ENCODE results near the gene ITGA11. TPM values are rescaled to one million over a fixed set of nuclear protein-coding genes. Genes with fewer than 3 reads are reported as not detected.

The ITGA11 gene
- total RNA-seq, 1 donor from 2014 or later, result 0.48 TPM

DNA sequence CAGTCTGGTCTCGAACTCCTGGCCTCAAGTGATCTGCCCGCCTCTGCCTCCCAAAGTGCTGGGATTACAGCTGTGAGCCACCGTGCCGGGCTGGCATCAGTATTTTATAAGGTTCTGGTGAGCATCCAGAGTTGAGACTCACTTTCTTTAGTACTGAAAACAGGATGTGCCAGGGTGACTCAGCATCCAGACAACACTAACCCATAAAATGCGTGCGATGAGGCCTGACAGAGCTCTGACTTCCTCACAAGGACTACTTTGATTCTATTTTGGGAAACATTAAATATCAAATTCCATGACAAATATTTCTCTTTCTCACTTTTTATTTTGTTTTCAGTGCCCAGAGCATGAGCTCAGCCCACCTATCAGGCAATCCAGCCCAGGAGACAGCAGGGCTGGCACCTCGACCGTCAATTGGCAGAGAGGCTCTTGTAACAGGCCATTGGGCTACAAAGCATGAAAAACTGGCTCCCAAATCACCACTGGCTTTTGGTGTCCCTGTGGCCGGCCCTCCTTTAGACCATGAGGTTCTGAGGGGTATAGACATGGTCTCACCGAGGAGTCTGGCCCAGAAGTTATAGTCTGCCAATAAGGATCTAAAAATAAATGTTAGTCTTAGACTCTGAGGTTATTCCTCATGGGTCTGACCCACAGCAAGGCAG, 79.4 kb downstream of the ITGA11 start:
- ATAC-seq, result peak; percentile 65

DNA sequence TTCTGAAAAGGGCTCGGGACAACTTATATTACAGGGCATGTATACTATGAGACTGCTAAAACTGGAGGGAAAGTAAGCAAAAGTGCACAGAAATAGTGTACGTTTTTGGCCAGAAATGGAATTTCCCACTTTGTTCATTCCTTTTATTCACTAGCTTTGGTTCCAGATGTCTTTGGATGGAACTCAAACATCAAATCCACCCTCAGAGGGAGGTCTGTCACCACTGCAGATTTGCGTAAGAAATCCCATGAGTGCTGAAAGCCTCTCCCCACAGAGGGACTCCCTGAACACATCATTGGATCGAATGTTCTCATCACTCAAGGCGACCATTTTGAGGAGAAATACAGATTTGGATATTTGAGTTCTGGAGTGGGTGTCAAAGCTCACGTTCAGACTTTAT, 82.8 kb downstream of the ITGA11 start:
- ATAC-seq, result no peak

DNA sequence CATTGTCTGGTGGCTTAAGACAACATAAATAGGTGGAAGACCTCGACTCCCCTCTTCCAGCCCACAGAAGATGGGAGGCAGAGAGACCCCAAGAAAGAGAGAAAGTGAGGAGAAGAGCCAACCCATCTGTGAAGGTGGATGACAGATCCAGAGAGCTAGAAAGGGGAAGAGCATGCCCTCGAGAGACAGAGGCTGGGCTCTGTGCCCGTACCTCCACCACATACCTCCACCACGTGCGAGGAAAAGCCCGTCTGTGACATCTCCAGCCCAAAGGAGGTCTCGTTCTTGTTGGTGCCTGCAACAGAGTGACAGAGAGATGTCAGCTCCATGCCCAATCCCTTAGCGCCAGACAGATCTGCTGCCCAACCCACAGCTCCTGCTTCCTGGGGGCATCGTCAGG, 83.4 kb downstream of the ITGA11 start:
- no peak for ATAC-seq

DNA sequence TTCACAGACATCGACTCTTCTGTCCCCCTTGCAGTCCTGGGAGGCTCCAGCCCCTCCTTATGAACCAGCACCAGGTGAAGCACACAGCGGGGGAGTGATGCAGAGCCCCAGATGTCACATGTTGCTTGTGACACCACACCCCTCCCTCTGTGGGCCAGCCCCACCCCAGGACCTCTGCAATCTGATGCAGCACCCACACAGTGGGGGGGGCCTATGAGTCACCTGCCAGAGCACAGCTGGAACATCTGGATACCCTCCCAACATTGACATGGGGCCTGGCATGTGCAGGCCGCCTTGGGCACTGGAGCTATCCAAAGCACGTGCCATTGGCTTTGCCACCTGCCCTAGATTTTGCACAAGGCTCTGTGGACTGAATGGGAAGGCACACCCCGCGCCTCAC, 83.9 kb downstream of the ITGA11 start:
- ATAC-seq, result no peak

DNA sequence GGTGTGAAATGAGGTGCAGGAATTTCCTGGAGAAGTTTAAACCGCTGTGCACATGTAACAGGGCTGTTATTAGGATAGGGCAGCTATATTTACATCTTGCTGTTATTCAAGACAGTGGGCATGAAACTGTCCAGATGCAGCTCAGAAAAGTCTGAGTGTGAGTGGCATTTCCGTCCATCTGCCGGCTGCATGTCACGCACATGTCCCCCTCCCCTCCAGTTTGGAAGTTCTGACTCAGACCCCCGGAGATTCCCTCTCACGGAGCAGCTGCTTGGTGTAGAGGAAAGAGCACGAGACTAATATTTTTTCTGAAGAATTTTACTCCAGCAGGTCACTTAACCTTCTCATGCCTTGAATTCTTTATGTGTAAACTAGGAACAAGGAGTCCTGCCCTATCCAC, 84.6 kb downstream of the ITGA11 start:
- no peak for ATAC-seq

DNA sequence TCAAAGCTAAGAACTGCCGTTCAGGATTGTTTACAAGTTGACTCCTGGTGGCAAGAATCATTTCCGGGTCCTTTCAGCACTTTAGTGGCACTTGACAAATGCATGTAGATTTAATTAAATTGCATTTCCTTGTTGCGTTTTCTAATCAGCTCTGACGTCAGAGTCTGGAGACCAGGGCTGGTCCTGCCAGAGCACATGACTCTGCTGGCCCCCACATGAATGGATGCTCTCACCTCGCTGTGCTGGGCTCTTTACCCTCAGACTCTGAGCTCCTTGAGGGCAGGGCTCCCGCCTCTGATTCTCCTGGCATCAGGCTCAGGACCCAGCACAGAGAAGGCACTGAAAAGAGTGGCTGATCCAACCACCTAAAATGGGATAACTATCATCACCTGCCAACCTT, 85.0 kb downstream of the ITGA11 start:
- no peak for ATAC-seq

DNA sequence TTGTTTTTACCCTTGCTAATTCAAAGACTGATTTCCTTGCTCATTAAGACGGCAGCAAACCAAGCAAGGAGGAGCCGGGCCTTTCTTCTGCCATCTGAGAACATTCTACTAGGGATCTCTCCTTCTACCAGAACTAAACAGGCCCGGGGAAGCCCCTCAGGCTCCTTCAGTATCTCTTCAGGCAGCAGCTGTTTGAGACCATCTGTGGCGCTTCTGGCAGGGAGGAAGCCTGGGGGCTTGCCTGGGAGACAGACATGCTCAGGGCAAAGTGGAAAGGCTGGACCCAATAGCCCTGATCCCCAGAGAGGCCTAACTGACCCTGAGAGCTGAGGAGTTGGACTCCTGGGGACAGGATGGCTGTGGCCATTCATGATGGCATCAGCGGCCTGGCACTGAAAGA, 86.5 kb downstream of the ITGA11 start:
- ATAC-seq, result no peak

DNA sequence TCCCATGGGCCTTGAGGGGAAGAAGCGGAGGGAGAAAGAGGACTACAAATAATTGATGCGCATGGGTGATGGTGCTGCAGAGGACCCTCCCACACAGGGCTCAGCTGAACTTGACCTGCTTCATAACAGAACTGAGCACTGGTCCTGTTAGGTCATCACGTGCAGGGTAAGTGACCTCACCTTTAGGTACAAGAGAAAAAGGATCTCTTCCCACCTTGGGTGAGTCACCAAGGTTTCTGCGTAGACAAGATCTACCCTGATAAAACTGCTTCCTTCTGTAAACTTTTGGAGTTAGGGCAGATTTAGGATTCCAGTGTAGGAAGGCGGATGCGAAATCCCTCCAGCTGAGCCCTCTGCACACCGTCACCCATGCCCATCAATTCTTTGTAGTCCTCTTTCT, 87.4 kb downstream of the ITGA11 start:
- ATAC-seq, result no peak

DNA sequence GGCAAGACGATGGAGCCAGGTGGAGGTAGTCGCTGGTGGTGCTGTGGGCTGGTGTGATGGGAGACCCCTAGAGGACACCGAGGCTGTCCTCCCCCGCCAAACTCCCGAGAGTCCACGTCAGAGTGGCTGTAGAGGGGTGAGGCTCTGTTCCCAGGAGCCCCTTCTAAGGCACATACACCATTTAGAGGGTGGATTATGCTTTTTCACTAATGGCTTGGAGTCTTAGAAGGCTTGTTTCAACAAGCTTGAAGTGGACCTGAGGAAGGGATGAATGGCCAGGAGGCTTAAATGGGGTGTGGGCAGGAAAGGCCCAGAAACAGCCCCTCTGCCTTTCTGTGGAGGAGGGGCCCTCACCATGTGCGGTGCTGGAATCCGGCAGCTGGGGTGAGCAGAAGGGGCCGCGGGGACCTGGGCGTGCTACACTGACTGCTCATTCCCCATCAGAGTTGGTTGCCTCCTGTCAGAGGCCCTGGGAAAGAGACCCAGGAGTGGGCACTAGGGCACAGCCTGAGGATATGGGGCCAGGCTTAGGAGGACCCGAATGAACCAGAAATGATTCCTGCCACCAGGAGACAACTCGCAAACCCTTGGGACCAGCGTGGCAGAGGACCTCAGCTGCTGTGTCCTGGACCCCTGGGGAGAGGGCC, 88.3 kb downstream of the ITGA11 start:
- no peak for ATAC-seq

DNA sequence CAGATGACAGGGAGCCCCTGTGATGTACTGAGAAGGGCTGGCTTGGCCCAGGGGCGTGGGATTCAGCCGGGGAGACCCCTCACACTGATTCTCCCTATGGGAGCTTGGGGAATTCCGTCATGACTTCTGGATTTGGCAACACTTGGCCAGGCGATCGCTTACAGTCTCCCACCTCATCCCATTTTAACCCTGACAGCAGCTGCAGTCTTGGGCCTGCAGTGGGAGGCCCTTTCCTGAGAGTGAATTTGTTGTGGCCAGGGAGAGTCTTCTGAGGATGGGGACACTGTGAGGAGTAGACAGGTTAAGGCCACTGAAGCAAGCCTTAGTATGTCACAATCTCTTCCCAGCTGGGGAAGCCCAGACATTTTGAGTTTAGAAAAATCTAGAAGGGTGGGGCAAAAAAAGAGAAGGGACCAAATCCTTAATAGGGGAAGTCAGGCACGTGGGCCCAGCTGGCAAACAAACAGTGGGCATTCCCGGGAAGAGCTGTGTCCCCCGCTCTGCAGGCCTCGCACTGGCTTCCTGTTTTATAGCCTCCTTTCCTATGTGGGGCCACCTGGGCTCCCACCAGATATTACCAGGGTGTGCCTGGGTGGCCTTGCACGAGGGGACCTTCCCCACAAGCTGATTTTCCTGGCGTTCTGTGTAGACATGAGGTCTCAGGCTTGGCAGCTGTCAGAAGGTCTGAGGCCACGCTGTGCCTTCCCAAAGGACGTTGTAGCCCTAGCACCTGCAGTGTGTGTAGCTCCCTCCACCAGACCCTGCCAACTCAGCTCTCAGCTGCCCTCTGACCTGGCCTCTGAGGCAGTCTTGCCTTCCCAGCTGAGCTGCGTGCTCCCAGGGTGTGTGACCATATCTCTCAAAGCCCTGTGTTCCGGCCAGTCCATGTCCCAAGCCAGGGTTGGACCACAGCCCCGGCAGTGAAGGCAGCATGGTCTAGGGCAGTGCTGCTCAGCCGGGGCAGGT, 89.9 kb downstream of the ITGA11 start:
- peak; percentile 6 for ATAC-seq

DNA sequence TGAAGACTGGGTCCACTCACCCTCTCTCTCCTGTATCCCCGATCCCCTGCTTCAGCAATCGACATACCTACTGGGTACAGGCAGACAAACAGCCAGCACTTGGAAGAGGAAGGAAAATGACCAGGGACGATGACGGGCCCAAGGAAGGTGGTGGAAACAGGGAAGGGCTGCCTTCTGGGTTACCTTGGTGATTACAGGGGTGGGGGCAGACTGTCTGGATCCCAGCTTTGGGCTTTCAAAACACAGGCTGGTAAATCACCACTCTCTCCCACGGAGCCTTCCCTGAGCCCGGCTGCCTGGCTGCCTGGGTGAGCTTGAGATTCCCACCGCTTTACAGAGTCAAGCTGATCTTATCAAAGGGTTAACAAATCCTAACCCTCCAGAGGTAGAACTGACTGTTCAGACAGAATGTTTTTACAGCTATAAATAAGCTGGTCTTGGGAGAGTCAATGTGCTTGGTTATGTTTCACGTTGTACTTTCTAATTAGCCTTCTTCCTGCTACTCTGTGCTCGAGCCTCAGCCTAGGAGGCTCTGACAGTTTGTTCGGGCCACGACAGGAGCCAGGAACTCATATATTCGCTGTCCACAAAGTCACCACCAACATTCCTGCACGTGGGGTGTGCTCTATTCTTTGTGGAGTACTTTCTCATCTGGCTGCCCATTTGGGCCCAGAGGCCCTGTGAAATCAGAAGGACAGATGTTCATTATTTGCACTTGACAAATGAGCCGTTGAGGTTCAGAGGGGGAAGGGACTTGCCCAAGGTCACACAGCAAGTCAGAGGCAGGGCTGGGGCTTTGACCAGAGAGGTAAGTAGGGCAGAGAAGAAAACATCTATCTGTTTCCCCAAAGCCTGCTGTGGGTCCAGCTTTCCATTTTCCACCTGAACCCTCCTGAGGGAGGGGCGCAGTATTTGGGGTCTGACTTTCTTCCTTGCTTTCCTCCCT, 91.0 kb downstream of the ITGA11 start:
- no peak for ATAC-seq

DNA sequence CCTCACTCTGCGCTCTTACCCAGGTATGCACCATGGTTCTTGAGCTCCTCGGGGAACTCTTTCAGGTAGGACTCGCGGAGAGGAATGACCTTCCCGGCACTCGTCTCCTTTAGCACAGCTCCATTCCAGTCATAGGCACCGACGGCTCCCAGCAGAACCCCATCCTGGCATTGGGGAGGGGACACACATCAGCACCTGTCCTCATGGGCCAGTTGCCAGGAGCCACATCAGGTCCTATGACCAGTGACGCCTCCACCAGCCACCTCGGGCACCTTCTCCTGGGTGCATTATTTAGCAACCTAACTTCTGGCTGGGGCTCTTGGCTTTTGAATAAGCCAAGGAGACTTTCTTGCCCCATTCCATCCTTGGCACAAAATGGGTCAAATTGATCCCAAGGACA, 92.5 kb downstream of the ITGA11 start:
- ATAC-seq, result no peak

DNA sequence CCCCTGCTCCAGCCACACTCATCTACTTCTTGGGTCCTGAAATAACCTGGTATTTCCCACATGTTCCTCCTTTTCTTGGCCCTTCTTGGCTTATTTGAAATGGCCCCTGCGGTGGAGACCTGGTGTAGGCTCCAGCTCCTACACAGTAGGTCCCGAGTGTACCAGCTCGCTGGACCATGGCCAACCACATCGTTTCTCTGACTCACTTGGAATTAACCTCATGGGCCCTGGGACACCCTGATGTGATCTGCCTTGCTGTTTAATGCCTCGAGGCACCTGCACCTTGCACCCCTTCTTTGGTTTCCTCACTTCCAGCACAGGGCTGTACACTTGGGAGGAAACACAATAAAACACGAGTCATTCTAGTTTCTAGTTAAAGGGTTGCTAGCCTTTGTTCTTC, 94.1 kb downstream of the ITGA11 start:
- no peak for ATAC-seq

DNA sequence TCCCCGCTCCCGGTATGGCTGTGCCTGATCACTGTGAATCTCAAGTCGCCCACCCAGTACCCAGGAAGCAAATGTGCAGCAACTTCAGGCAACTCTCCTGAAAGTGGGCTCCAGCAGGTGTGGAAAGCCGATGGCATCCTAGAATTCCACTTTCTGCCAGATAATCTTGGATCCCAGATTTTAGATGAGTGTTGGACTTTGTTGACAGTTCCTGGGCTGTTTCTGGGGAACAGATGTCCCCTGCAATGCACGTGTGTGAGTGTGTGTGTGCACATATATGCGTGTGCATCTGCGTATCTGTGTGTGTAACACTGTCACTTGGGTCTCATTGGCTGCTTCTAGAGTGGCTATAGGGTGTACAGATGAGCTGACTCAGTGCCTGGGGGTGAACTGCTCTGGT, 95.4 kb downstream of the ITGA11 start:
- ATAC-seq, result no peak

DNA sequence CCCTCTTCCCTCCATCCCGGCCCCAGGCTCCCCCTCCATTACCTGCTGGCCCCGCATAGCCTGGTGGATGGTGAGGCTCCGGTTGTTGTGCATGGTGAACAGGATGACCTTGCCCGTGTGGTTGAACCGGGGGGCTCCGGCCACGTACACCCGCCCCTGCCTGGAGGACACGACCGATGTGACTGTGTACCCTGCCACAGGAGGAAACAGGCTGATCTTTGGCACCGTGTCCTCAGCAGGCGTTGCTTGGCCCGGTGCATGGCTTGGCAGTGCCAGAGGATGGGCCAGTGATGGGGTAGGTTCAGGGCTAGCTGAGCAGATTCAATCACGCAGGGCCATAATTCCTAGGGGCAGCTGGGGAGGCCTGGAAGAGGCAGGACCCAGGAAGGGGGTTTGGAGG, 96.3 kb downstream of the ITGA11 start:
- ATAC-seq, result no peak

DNA sequence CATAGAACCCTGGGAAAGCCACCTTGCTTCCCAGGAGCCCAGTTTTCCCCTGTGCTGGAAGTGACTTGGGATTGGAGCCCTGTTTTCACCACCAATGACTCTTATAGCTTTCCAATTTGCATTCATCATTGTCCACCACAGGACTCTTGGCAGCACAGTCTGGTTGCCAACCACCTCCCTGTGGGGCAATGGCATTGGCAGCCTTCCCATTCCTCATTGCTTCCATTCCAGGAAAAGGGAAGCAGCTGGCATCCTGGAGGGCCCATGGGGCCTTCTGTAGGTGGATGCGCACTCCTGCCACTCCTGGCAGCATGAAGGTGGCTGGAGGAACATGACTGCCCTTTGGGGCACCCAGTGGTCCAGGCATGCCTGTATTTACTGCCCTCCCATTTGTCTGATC, 96.7 kb downstream of the ITGA11 start:
- ATAC-seq, result no peak

DNA sequence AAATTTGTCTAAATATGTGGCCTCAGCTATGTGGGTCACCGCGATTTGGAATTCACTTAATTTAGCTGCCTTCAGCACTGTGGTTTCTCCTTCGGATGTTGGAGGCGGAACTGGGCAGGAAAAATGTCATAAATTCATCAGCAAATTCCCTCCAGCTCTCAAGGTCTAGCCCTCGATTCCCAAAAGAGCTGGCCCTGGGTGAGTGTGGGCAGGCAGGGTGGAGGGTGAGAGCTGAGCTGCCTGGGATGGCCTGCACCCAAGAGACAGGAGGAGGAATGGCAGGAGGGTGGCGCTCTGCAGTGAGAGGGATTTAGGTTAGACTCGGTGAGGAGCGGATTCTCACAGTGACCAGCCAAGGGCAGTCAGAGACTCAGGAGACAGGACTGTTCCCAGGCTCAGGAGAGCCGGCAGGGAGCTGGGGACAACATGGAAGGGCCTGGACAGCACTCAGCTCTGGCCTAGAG, 97.3 kb downstream of the ITGA11 start:
- no peak for ATAC-seq

DNA sequence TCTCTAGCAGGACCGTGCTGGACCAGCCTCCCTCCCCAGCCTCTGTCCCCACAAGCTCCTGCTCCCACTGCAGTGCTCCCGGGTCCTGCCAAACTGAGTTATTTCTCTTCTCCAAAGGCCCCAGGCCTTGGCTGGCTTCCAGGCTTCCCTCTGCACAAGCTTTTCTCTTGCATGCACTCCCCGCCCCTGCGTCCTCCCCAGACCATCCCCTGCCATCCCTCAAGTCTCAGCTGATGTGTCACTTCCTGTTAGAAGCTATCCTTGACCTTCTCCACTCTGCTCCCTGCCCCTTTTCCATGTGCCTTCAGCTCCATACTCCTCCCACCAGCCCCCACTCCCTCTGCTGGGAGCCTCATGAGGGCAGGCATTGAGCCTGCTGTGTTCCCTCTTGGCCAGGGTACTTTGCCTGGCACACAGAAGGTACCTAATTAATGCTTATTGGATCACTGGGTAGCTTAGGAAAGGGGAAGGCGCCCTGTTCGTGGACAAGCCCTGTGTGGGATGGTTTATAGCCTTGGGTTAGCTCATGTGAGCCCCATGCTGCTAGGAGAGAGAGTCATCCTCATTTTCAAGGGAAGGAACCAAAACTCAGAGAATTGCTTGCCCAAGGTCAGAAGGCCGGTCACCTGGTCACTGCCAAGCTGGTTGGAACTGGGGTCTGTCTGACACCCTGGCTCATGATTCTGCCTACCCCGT, 98.0 kb downstream of the ITGA11 start:
- no peak for ATAC-seq

DNA sequence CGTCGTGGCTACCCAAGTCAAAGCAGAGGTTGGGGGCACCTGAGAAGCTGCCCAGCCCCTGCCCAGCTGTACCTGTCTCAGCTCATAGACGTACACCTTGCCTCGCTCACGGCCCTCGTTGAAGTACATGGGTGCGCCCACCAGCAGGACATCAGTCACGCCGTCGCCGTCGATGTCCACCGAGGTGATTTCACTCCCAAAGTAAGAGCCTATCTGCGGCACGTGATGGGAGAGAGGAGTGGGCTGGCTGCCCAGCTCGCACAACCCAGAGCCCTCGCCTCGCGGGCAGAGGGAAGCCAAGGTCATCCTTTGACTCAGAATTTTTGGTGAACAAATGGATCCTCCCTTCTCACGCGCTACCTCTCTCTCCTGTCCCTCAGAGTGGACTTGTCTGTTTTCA, 99.7 kb downstream of the ITGA11 start:
- ATAC-seq, result no peak

DNA sequence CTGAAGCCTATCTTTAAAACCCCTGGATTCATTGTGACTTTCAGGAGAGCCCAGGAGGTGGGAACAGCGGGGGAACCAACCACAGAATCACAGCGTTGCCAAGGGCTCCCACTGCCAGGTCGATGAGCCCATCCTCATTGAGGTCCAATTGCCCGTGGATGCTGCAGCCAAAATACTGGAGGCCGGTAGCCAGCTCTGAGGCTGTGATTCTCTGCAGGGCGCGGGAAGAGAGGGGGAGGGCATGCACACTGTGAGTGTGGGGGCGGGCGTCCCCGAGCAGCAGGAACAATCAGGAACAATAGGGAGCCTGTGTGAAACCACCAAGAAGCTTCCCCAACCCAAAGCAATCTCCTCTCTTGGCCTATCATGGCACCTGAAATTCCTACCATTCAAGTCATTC, 101.1 kb downstream of the ITGA11 start:
- no peak for ATAC-seq

DNA sequence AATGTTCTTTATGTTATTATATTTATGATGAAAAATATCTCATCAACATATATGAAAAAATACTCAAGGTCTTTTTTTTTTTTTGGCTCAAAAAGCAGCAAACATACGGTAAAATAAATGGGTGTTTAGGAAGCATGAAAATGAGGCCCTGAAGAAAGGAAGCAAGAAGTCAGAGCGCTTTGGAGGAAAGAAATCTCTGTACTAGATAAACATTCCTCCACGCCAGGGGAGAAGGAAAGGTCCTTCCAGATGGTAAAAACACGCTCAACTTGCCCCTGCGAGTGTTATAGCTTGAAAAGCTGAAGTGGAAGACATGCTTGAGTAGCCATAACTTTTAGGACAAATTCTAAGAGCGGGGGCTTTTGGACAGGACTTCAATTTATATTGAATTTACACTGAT, 101.5 kb downstream of the ITGA11 start:
- no peak for ATAC-seq

DNA sequence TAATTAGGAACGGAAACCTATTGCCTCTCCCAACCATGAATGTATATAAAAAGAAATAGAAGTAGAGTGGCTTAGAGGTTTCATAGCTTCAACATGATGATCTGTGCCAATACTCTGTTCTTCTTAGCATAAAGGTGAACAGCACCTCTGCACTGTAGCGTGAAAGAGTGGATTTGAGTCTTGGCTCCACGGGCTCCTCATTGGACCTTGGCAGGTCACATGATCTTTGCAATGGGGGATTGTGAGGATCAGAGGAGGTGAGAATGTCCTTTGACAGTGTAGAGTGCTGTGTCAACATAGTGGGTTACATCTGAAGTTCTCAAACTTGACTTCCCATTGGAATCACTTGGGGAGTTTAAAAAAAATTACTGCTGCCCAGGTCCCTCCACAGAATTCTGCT, 103.0 kb downstream of the ITGA11 start:
- no peak for ATAC-seq

Data from esophagus mucosa (tissue), 1 donor.